Measurements from ENCODE around the gene IL17A.
A peak's percentile ranks its signal among the peaks of the same experiment; 100 is the strongest.

IL17A gene

DNA sequence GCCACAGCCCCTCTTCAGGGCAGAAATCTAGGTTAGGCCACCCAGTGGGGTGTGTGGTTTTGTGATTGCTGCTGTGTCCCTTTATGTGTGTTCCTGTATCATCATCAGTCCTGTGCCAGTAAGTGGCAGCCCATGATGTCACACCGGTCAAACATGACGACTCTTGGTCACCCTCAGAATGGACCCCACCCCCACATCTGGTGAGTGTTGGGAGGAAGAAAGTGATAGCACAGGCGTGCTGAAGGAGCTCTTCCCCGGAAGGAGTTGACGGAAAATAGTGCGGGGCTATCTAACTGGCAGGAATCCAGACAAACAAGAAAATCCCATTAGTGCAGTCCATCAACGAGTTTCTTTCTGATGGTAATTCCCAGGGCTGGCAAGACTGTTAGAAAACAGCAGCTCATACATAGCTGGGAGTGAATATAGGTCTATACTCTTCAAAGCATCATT is 33.4 kb upstream of the IL17A start:
- peaks cover 6% of the 10 kb centered on the region for H3K4me1 ChIP-seq (ENCODE audit: insufficient read depth, low read length)
- TF ChIP-seq, protein P1, sequence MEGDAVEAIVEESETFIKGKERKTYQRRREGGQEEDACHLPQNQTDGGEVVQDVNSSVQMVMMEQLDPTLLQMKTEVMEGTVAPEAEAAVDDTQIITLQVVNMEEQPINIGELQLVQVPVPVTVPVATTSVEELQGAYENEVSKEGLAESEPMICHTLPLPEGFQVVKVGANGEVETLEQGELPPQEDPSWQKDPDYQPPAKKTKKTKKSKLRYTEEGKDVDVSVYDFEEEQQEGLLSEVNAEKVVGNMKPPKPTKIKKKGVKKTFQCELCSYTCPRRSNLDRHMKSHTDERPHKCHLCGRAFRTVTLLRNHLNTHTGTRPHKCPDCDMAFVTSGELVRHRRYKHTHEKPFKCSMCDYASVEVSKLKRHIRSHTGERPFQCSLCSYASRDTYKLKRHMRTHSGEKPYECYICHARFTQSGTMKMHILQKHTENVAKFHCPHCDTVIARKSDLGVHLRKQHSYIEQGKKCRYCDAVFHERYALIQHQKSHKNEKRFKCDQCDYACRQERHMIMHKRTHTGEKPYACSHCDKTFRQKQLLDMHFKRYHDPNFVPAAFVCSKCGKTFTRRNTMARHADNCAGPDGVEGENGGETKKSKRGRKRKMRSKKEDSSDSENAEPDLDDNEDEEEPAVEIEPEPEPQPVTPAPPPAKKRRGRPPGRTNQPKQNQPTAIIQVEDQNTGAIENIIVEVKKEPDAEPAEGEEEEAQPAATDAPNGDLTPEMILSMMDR (IDR thresholded peaks at IDR 0.05; ENCODE audit: borderline replicate concordance, extremely low read depth, low read length, poor library complexity, severe bottlenecking), result no peak
- no peak for TF ChIP-seq EZH2 (IDR thresholded peaks at IDR 0.05; ENCODE audit: borderline replicate concordance, low read depth, low read length, severe bottlenecking)

DNA sequence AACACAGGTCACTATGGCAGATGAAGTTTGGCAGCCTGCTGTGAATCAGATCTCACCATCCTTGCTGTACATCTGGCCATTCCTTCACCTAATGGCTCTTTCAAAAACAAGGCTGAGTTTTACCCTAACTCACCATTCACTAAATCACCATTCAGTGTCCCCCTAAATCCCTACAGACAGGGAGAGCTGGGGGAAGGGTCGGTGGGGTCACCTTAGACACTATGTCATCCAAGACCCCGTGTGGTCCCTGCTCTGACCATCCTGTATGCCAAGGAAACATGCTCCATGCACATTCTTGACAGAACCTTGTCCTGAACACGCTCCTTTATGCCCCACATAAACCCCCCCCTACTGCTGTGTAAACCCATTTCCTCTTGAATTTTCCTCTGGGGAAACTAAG is 31.8 kb upstream of the IL17A start:
- no peak overlapping the region for H3K4me2 ChIP-seq (ENCODE audit: insufficient read depth, low read length)
- H3K9me3 ChIP-seq (ENCODE audit: insufficient read depth, low read length, severe bottlenecking), result no peaks in the 10 kb centered on the region
- H3K27me3 ChIP-seq (ENCODE audit: insufficient read depth, low read length, poor library complexity), result no peaks in the 10 kb centered on the region
- no peaks in the 10 kb centered on the region for H3K36me3 ChIP-seq (ENCODE audit: insufficient read depth, low read length)
- ATAC-seq (ENCODE audit: insufficient read depth, low read depth) (no peak), DNase-seq (no peak)
- TF ChIP-seq, protein P1 (IDR thresholded peaks at IDR 0.05; ENCODE audit: borderline replicate concordance, extremely low read depth, low read length, poor library complexity, severe bottlenecking), result no peak
- TF ChIP-seq EZH2 (IDR thresholded peaks at IDR 0.05; ENCODE audit: borderline replicate concordance, low read depth, low read length, severe bottlenecking), result no peak
- peaks cover 6% of the 10 kb centered on the region for H3K4me1 ChIP-seq (ENCODE audit: insufficient read depth, low read length)
- H2AFZ ChIP-seq (ENCODE audit: low read depth, low read length), result no peak overlapping the region
- H3K9ac ChIP-seq (ENCODE audit: low read depth, low read length), result no peak overlapping the region
- no peaks in the 10 kb centered on the region for H4K20me1 ChIP-seq (ENCODE audit: insufficient read depth, low read length)
- H3K79me2 ChIP-seq (ENCODE audit: insufficient read depth, low read length), result no peaks in the 10 kb centered on the region
- H3K4me3 ChIP-seq (ENCODE audit: low read depth in 1 of 2, low read length in 2 of 2), result no peak overlapping the region
- no peak overlapping the region for H3K27ac ChIP-seq (ENCODE audit: low read length)

More for the DNA sequence above, 33.4 kb upstream of the IL17A start:
- no peak overlapping the region for H3K4me2 ChIP-seq (ENCODE audit: insufficient read depth, low read length)
- DNase-seq, result no peak
- H2AFZ ChIP-seq (ENCODE audit: low read depth, low read length), result no peak overlapping the region
- no peaks in the 10 kb centered on the region for H3K36me3 ChIP-seq (ENCODE audit: insufficient read depth, low read length)
- no peak overlapping the region for H3K9ac ChIP-seq (ENCODE audit: low read depth, low read length)
- no peak for ATAC-seq (ENCODE audit: insufficient read depth, low read depth)
- H4K20me1 ChIP-seq (ENCODE audit: insufficient read depth, low read length), result no peaks in the 10 kb centered on the region
- H3K27me3 ChIP-seq (ENCODE audit: insufficient read depth, low read length, poor library complexity), result no peaks in the 10 kb centered on the region
- no peak overlapping the region for H3K4me3 ChIP-seq (ENCODE audit: low read depth in 1 of 2, low read length in 2 of 2)
- no peaks in the 10 kb centered on the region for H3K9me3 ChIP-seq (ENCODE audit: insufficient read depth, low read length, severe bottlenecking)
- H3K27ac ChIP-seq (ENCODE audit: low read length), result no peak overlapping the region
- no peaks in the 10 kb centered on the region for H3K79me2 ChIP-seq (ENCODE audit: insufficient read depth, low read length)

DNA sequence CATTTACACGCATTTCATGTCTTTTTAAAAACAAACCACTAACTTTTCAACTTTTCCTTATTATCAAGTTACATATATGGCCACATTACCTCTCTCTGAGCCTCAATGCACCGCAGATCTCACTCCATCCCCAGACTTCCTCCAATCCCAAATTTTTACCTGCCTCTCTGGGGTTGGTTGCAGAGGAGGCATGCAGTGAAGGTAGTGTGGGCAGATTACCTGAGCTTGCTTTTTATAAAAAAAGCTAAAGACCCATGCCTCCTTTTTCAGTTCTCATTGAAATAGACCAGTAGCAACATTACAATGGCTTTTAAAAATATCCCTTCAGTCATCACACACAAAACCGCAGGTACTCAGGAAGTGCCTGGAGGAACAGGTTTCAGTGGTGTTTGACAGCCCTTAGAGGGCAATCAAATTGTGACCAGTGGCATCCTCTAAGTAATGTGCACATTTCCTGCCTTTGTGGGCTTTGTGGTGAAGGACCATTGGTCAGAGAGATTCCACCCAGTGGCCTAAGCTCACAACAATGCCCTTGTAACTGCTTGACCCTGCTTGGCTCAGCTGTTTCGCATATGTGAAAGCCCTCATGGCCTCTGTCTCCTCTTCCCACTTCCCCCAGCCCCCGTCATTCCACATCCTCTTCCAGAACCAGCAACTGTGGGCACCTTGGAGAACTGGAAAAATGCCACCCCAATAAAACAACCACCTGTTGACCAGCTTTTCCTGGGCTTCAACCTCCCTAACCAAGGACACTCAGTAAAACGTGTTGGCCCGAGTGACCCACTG is 30.2 kb upstream of the IL17A start:
- Histone ChIP-seq H2AFZ (ENCODE audit: low read depth, low read length) (no peak overlapping the region), H3K4me3 (ENCODE audit: low read depth in 1 of 2, low read length in 2 of 2) (no peak overlapping the region), H3K79me2 (ENCODE audit: insufficient read depth, low read length) (no peaks in the 10 kb centered on the region), H3K4me2 (ENCODE audit: insufficient read depth, low read length) (no peak overlapping the region), H3K4me1 (ENCODE audit: insufficient read depth, low read length) (peaks cover 6% of the 10 kb centered on the region), H3K9ac (ENCODE audit: low read depth, low read length) (no peak overlapping the region), H3K9me3 (ENCODE audit: insufficient read depth, low read length, severe bottlenecking) (peaks cover 5% of the 10 kb centered on the region), H3K27ac (ENCODE audit: low read length) (no peak overlapping the region), H3K36me3 (ENCODE audit: insufficient read depth, low read length) (no peaks in the 10 kb centered on the region), H3K27me3 (ENCODE audit: insufficient read depth, low read length, poor library complexity) (no peaks in the 10 kb centered on the region), H4K20me1 (ENCODE audit: insufficient read depth, low read length) (no peaks in the 10 kb centered on the region)
- TF ChIP-seq, protein P1 (IDR thresholded peaks at IDR 0.05; ENCODE audit: borderline replicate concordance, extremely low read depth, low read length, poor library complexity, severe bottlenecking), result no peak
- TF ChIP-seq EZH2 (IDR thresholded peaks at IDR 0.05; ENCODE audit: borderline replicate concordance, low read depth, low read length, severe bottlenecking), result no peak
- no peak for DNase-seq
- ATAC-seq (ENCODE audit: insufficient read depth, low read depth), result peak; percentile 27; the same call in 1 of the 3 replicates
